Femur (tissue), 1 donor: ENCODE data around the gene ARHGAP26.
A peak's percentile ranks its signal among the peaks of the same experiment; 100 is the strongest.

ENCODE experiments used
- DNase-seq: peaks from one replicate; pipeline ENCODE4 v3.0.0-alpha.2; 2017

Gene ARHGAP26

GRCh38 chr5:143054480-143054941 lies 284.3 kb downstream of the ARHGAP26 start:
- no peak for DNase-seq

GRCh38 chr5:143055596-143056338 lies 285.6 kb downstream of the ARHGAP26 start:
- no peak for DNase-seq

- DNase-seq: no peak
Observed at GRCh38 chr5:143056339-143056704, 286.1 kb downstream of the ARHGAP26 start.

- DNase-seq: no peak
Observed at GRCh38 chr5:143056792-143057579, 286.8 kb downstream of the ARHGAP26 start.

- DNase-seq: no peak
Observed at GRCh38 chr5:143057580-143057999, 287.4 kb downstream of the ARHGAP26 start.

- DNase-seq: no peak
Observed at GRCh38 chr5:143059355-143059754, 289.2 kb downstream of the ARHGAP26 start.

GRCh38 chr5:143059976-143060765 lies 290.0 kb downstream of the ARHGAP26 start:
- no peak for DNase-seq

GRCh38 chr5:143061161-143061945 lies 291.2 kb downstream of the ARHGAP26 start:
- no peak for DNase-seq

GRCh38 chr5:143062379-143062778 lies 292.2 kb downstream of the ARHGAP26 start:
- DNase-seq: no peak

- peak; percentile 79 for DNase-seq
Observed at GRCh38 chr5:143063175-143063970, 293.2 kb downstream of the ARHGAP26 start.

- no peak for DNase-seq
Observed at GRCh38 chr5:143064218-143064641, 294.1 kb downstream of the ARHGAP26 start.

- DNase-seq: no peak
Observed at GRCh38 chr5:143064676-143065075, 294.5 kb downstream of the ARHGAP26 start.

GRCh38 chr5:143065185-143065965 lies 295.2 kb downstream of the ARHGAP26 start:
- DNase-seq: no peak

- no peak for DNase-seq
Observed at GRCh38 chr5:143065996-143066522, 295.9 kb downstream of the ARHGAP26 start.

GRCh38 chr5:143066556-143067281 lies 296.5 kb downstream of the ARHGAP26 start:
- peak; percentile 44 for DNase-seq

- no peak for DNase-seq
Observed at GRCh38 chr5:143068712-143069111, 298.5 kb downstream of the ARHGAP26 start.

GRCh38 chr5:143071927-143072326 lies 301.8 kb downstream of the ARHGAP26 start:
- DNase-seq: no peak

- DNase-seq: no peak
Observed at GRCh38 chr5:143072734-143073133, 302.6 kb downstream of the ARHGAP26 start.

GRCh38 chr5:143073766-143074165 lies 303.6 kb downstream of the ARHGAP26 start:
- DNase-seq: no peak
